GM12864 (cell line): Measurements from ENCODE around the gene PPIF.
A peak's percentile ranks its signal among the peaks of the same experiment; 100 is the strongest.

Source experiments
- DNase-seq: peaks from one replicate; pipeline ENCODE4 v3.0.0-alpha.2; 2011; ENCODE audit warnings: low read depth
- H3K4me3 ChIP-seq: 2 replicates; pipeline ENCODE4 v1.5.1; 2011; ENCODE audit warnings: mild to moderate bottlenecking, low read depth, low read length, control low read depth
- CTCF ChIP-seq: IDR thresholded peaks from 2 replicates; pipeline ENCODE4 v1.5.1; 2011; ENCODE audit warnings: low read depth, mild to moderate bottlenecking, moderate library complexity, low read length, control low read depth, inconsistent platforms; ENCODE audit errors: missing control alignments

Gene PPIF

GRCh38 chr10:79387974-79388850 is 40.9 kb downstream of the PPIF start:
- H3K4me3 ChIP-seq = no peak overlapping the region
- no peak for TF ChIP-seq CTCF
- no peak for DNase-seq

DNA sequence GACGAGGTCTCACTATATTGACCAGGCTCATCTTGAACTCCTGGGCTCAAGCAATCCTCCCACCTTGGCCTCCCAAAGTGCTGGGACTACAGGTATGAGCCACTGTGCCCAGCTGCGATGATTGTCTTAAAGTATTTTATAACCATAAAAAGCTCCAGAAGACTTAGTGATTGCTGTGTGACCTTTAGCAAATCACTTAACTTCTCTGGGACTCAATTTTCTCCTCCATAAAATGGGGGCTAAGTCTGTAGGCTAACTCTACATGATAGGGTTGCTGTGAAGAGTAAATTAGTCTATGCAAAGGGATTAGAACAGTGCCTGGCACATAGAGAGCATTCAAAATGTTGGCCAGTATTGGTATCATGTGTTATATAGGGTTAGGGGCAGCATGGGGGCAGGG is 42.8 kb downstream of the PPIF start:
- no peak overlapping the region for H3K4me3 ChIP-seq
- DNase-seq = no peak
- no peak for TF ChIP-seq CTCF

- no peak for DNase-seq
- peak; percentile 32 for TF ChIP-seq CTCF
- H3K4me3 ChIP-seq = no peak overlapping the region
These were observed 43.4 kb downstream of the PPIF start for GRCh38 chr10:79390551-79391229.

DNA sequence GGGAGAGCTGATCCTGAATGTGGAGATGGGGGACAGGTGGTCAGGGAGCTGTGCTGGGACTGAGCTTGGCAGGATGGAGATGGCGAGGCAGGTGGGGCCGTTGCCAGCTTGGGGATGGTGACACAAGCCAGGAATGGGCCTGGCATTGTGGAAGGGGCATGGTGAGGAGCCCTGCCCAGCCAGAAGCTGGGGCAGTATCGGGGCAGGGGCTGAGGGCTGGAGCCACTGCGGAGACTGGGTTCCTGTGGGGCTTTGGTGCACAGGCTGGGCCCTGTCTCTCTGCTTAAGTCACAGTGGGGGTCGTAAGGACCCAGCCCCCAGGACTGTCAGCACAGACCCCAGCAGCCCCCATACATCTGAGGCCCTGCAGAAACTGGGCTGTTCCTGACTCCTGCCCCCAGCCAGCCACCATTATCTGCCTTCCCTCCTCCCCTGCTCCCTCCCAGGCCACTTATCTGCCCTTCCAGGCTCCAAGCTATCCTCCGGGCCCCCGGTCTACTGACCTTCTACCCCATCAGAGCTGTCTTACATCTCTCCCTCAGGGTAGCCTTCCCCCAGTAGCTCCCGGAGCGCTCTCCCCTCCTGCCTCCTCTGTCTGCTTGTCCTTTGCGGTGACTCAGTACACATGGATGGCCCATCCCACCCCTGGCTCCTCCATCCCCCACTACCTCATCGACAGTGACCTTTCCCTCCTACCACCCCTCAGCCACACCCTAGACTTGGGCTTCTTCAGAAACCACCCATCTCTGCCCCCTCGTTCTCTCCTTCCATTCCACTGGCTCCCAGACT is 44.2 kb downstream of the PPIF start:
- no peak overlapping the region for H3K4me3 ChIP-seq
- no peak for DNase-seq
- no peak for TF ChIP-seq CTCF

- no peak for TF ChIP-seq CTCF
- no peak for DNase-seq
- no peak overlapping the region for H3K4me3 ChIP-seq
These were observed 44.7 kb downstream of the PPIF start for GRCh38 chr10:79392020-79392398.

- H3K4me3 ChIP-seq = no peak overlapping the region
- DNase-seq = no peak
- no peak for TF ChIP-seq CTCF
These were observed 45.4 kb downstream of the PPIF start for GRCh38 chr10:79392506-79393176.
